IMR-90 (cell line): Measurements from ENCODE around the gene ZDHHC7. TPM values are rescaled to one million over a fixed set of nuclear protein-coding genes. Genes with fewer than 3 reads are reported as not detected.

Source experiments
- ATAC-seq: fragments of 200-7000 bp; cut with Tn5 transposase; 2 replicates; pipeline ENCODE4 v1.9.1; 2020; ENCODE audit warnings: low read depth, mild to moderate bottlenecking, moderate library complexity
- BruUV-seq: library from RNA; stranded (reverse); fragments of 400-500 nt; replicated peaks from 2 replicates; lab custom pipeline; 2021; lab: Mats Ljungman, UMichigan
- CTCF ChIA-PET: fragments of 300-600 bp; formaldehyde crosslinking; extraction: SDS; loops from one replicate; lab custom pipeline; 2021; ENCODE audit warnings: antibody characterized with exemption; lab: Yijun Ruan, JAX
- POLR2A ChIA-PET: fragments of 300-600 bp; sonication (Branson Sonifier 250); formaldehyde crosslinking; loops from one replicate; lab custom pipeline; 2022; ENCODE audit warnings: antibody characterized with exemption; ENCODE audit not compliant: unreplicated experiment; lab: Charles Lee
- DNase-seq: peaks from one replicate; pipeline ENCODE4 v3.0.0; 2013
- H2AFZ ChIP-seq: replicated peaks from 2 replicates; pipeline ENCODE3; 2013; ENCODE audit warnings: low read length, mild to moderate bottlenecking; ENCODE audit not compliant: poor library complexity
- H2AK5ac ChIP-seq: 2 replicates; pipeline ENCODE4 v1.6.1; 2013; ENCODE audit warnings: low read depth, low read length, inconsistent platforms
- H2AK9ac ChIP-seq: replicated peaks from 2 replicates; pipeline ENCODE3; 2013; ENCODE audit warnings: mild to moderate bottlenecking, low read depth, low read length, moderate library complexity; ENCODE audit not compliant: poor library complexity
- H2BK120ac ChIP-seq: 2 replicates; pipeline ENCODE4 v1.6.1; 2013; ENCODE audit warnings: low read depth, low read length, inconsistent platforms
- H2BK15ac ChIP-seq: 3 replicates; pipeline ENCODE4 v1.6.1; 2013; ENCODE audit warnings: low read depth, low read length, inconsistent platforms
- H2BK20ac ChIP-seq: 2 replicates; pipeline ENCODE4 v1.6.1; 2013; ENCODE audit warnings: low read depth, mild to moderate bottlenecking, inconsistent platforms, low read length, moderate library complexity
- H2BK5ac ChIP-seq: 2 replicates; pipeline ENCODE4 v1.6.1; 2013; ENCODE audit warnings: mild to moderate bottlenecking, low read depth, low read length, inconsistent platforms; ENCODE audit not compliant: poor library complexity, severe bottlenecking
- H3K14ac ChIP-seq: replicated peaks from 2 replicates; pipeline ENCODE4 v1.6.1; 2013; ENCODE audit warnings: low read depth, low read length, inconsistent platforms
- H3K18ac ChIP-seq: 2 replicates; pipeline ENCODE4 v1.6.1; 2013; ENCODE audit warnings: low read depth, low read length, control low read depth
- H3K23ac ChIP-seq: 2 replicates; pipeline ENCODE4 v1.6.1; 2013; ENCODE audit warnings: low read depth, low read length, inconsistent platforms
- H3K27ac ChIP-seq: 2 replicates; pipeline ENCODE4 v1.5.1; 2013; ENCODE audit warnings: mild to moderate bottlenecking, control low read depth, low read length; ENCODE audit not compliant: insufficient read depth
- H3K27me3 ChIP-seq: 2 replicates; pipeline ENCODE4 v1.6.1; 2013; ENCODE audit warnings: low read length; ENCODE audit not compliant: control insufficient read depth, insufficient read depth
- H3K36me3 ChIP-seq: 2 replicates; pipeline ENCODE4 v1.6.1; 2013; ENCODE audit warnings: low read length, mixed read lengths; ENCODE audit not compliant: control insufficient read depth, insufficient read depth
- H3K4ac ChIP-seq: 2 replicates; pipeline ENCODE4 v1.6.1; 2013; ENCODE audit warnings: low read depth, low read length, inconsistent platforms
- H3K4me1 ChIP-seq: 2 replicates; pipeline ENCODE4 v1.6.1; 2013; ENCODE audit warnings: low read length, mixed read lengths; ENCODE audit not compliant: control insufficient read depth, insufficient read depth
- H3K4me2 ChIP-seq: 2 replicates; pipeline ENCODE4 v1.6.1; 2013; ENCODE audit warnings: low read depth, mild to moderate bottlenecking, control low read depth, low read length, moderate library complexity
- H3K4me3 ChIP-seq: 2 replicates; pipeline ENCODE4 v1.5.1; 2013; ENCODE audit warnings: low read depth, mild to moderate bottlenecking, control low read depth, low read length, moderate library complexity; ENCODE audit not compliant: insufficient read depth
- H3K56ac ChIP-seq: 2 replicates; pipeline ENCODE4 v1.6.1; 2013; ENCODE audit warnings: low read length, inconsistent platforms; ENCODE audit not compliant: insufficient read depth; ENCODE audit errors: extremely low read depth
- H3K79me1 ChIP-seq, 2 experiments: 2 replicates each; pipeline ENCODE4 v1.6.1; 2013; ENCODE audit warnings: low read length in 2 of 2, inconsistent platforms in 1 of 2, low read depth in 1 of 2
- H3K9ac ChIP-seq: 2 replicates; pipeline ENCODE4 v1.6.1; 2013; ENCODE audit warnings: low read depth, low read length, control low read depth
- H3K9me1 ChIP-seq: 2 replicates; pipeline ENCODE4 v1.6.1; 2013; ENCODE audit warnings: low read length, inconsistent platforms; ENCODE audit not compliant: insufficient read depth
- H3K9me3 ChIP-seq: 2 replicates; pipeline ENCODE4 v1.6.1; 2013; ENCODE audit warnings: low read length; ENCODE audit not compliant: control insufficient read depth, insufficient read depth
- H4K20me1 ChIP-seq: 2 replicates; pipeline ENCODE4 v1.6.1; 2013; ENCODE audit warnings: low read length, inconsistent platforms; ENCODE audit not compliant: insufficient read depth
- H4K5ac ChIP-seq: 2 replicates; pipeline ENCODE4 v1.6.1; 2013; ENCODE audit warnings: mild to moderate bottlenecking, low read depth, low read length, control low read depth
- H4K8ac ChIP-seq, 2 experiments: 2 replicates each; pipeline ENCODE4 v1.6.1; 2013; ENCODE audit warnings: low read depth in 2 of 2, low read length in 2 of 2, control low read depth in 1 of 2, inconsistent platforms in 1 of 2
- H4K91ac ChIP-seq: 2 replicates; pipeline ENCODE4 v1.6.1; 2013; ENCODE audit warnings: low read depth, low read length, inconsistent platforms; ENCODE audit not compliant: insufficient read depth
- BHLHE40 ChIP-seq: fragments of 150-350 bp; IDR thresholded peaks from 2 replicates; pipeline ENCODE4 v1.6.1; 2016; ENCODE audit warnings: mild to moderate bottlenecking, low read depth, low read length
- CEBPB ChIP-seq: IDR thresholded peaks from 2 replicates; pipeline ENCODE4 v1.6.1; 2012; ENCODE audit warnings: low read depth, low read length, improper control_type of control experiment
- CHD1 ChIP-seq: IDR thresholded peaks from 2 replicates; pipeline ENCODE4 v1.6.1; 2012; ENCODE audit warnings: low read depth, low read length, improper control_type of control experiment
- FOS ChIP-seq: fragments of 150-350 bp; IDR thresholded peaks from 2 replicates; pipeline ENCODE4 v1.6.1; 2016; ENCODE audit warnings: low read depth, low read length
- MAZ ChIP-seq: IDR thresholded peaks from 2 replicates; pipeline ENCODE4 v1.6.1; 2012; ENCODE audit warnings: low read depth, mild to moderate bottlenecking, low read length, improper control_type of control experiment, moderate library complexity, borderline replicate concordance
- MXI1 ChIP-seq: IDR thresholded peaks from 2 replicates; pipeline ENCODE4 v1.6.1; 2012; ENCODE audit warnings: low read depth, mild to moderate bottlenecking, low read length, moderate library complexity, borderline replicate concordance
- NFE2L2 ChIP-seq: fragments of 150-350 bp; IDR thresholded peaks from 2 replicates; pipeline ENCODE4 v1.6.1; 2016; ENCODE audit warnings: low read depth, mild to moderate bottlenecking, low read length
- POLR2A ChIP-seq: IDR thresholded peaks from 2 replicates; pipeline ENCODE4 v1.6.1; 2012; ENCODE audit warnings: mild to moderate bottlenecking, low read depth, low read length
- RAD21 ChIP-seq: IDR thresholded peaks from 2 replicates; pipeline ENCODE4 v1.6.1; 2012; ENCODE audit warnings: low read length, improper control_type of control experiment
- RCOR1 ChIP-seq: IDR thresholded peaks from 2 replicates; pipeline ENCODE4 v1.6.1; 2012; ENCODE audit warnings: mild to moderate bottlenecking, low read length, improper control_type of control experiment; ENCODE audit not compliant: insufficient replicate concordance
- RFX5 ChIP-seq: IDR thresholded peaks from 2 replicates; pipeline ENCODE4 v1.8.0; 2012; ENCODE audit warnings: low read depth, mild to moderate bottlenecking, low read length, moderate library complexity
- SMC3 ChIP-seq: fragments of 150-350 bp; IDR thresholded peaks from 2 replicates; pipeline ENCODE4 v1.6.1; 2016; ENCODE audit warnings: low read depth, mild to moderate bottlenecking, antibody characterized with exemption, low read length, moderate library complexity
- WGBS, 2 experiments: methylation state at CpG; one replicate each; pipeline versions ENCODE4 v1.1.5 to v1.1.7; 2013; ENCODE audit warnings: missing lambda C conversion rate in 2 of 2; ENCODE audit not compliant: insufficient read length in 1 of 2; ENCODE audit errors: extremely low coverage in 2 of 2; 5-methylcytosine and 5-hydroxymethylcytosine counted together
- dilution Hi-C: fragments of 300-500 bp; cut with HindIII; formaldehyde crosslinking; loops from one replicate; pipeline ENCODE4 v1.14.3; 2018; ENCODE audit warnings: low sequenced_read_pairs; ENCODE audit not compliant: unreplicated experiment
- in situ Hi-C: fragments of 300-500 bp; cut with MboI; formaldehyde crosslinking; loops from 3 replicates; pipeline ENCODE4 v1.14.3; 2019; ENCODE audit warnings: low sequenced_read_pairs, inconsistent platforms, mixed read lengths
- intact Hi-C: fragments of 100-400 bp; cut with micrococcal nuclease; formaldehyde crosslinking; loops from 2 replicates; pipeline ENCODE4 v1.10.0; 2022
- polyA plus RNA-seq, 3 experiments: library from polyadenylated mRNA; depleted of rRNA; stranded (reverse); fragments of >200 nt; gene quantifications; 2 replicates each; pipeline ENCODE4 v1.2.3, GENCODE V29; 2012; ENCODE audit warnings: low replicate concordance in 1 of 3
- total RNA-seq: library from RNA; depleted of rRNA; stranded (reverse); fragments of >200 nt; gene quantifications from 2 replicates; pipeline ENCODE4 v1.2.3, GENCODE V29; 2012
- TF ChIP-seq, protein P1 (sequence below): conservative IDR thresholded peaks from 2 replicates; pipeline ENCODE4 v1.5.1; 2012; ENCODE audit warnings: mild to moderate bottlenecking, low read depth, low read length, improper control_type of control experiment
- TF ChIP-seq, protein P2 (sequence below): fragments of 150-350 bp; IDR thresholded peaks from 2 replicates; pipeline ENCODE4 v1.6.1; 2017; ENCODE audit warnings: mild to moderate bottlenecking, antibody characterized with exemption, low read length, low read depth
- TF ChIP-seq, protein P3 (sequence below): fragments of 150-350 bp; IDR thresholded peaks from 2 replicates; pipeline ENCODE4 v1.6.1; 2016; ENCODE audit warnings: low read depth, mild to moderate bottlenecking, low read length, moderate library complexity, borderline replicate concordance

Gene ZDHHC7
- total and polyA plus RNA-seq, 2 of the 4 experiments (the other 2 are of a cell fraction) = 80.1 to 97.1 TPM

DNA sequence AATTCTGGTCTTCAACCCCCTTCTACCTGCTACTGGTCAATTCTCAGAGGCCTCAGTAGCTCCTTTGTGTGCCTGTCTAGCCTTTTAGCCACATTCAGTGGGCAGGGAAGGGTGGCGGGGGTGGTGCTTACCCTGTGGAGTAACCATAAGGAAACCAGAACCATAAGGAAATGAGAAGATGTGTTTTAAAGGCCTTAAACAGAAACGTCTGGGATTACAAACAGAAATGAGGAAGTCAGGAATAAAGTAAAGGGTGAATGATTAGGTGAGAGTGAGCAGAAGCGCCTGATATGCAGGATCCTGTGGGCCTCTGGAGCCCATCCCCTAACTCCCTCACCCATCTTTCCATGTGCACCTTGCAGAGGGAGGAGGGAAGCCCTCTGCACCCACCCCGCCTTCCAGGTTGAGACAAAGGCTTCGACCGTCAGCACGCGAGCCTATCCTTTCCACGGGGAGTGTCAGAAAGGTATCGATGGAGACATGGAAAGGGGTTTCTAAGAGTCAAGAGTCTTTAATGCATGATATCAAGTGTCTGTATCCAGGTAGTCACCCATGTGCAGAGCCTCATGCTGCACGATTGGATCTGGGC lies 36.6 kb upstream of the ZDHHC7 start:
- Histone ChIP-seq H4K5ac (no peak overlapping the region), H3K9ac (no peak overlapping the region), H3K9me3 (no peaks in the 10 kb centered on the region), H3K27ac (no peak overlapping the region), H2BK5ac (no peak overlapping the region), H2AK9ac (no peak overlapping the region), H3K23ac (no peak overlapping the region), H3K27me3 (0 out of 2 replicates have a peak, but pooled peaks cover 1% of the 10 kb centered on the region), H3K14ac (no peak overlapping the region), H4K8ac (no peak overlapping the region), H3K36me3 (peaks cover 5% of the 10 kb centered on the region; the same call in 1 of the 2 replicates), H4K20me1 (peaks cover 10% of the 10 kb centered on the region), H3K4me3 (no peak overlapping the region), H3K4ac (no peak overlapping the region), H2AFZ (no peak overlapping the region), H3K9me1 (no peaks in the 10 kb centered on the region; the same call in none of the 2 replicates), H3K56ac (no peak overlapping the region), H2BK15ac (no peak overlapping the region), H4K91ac (no peak overlapping the region), H3K4me2 (no peak overlapping the region), H3K18ac (no peak overlapping the region), H3K4me1 (peaks cover 5% of the 10 kb centered on the region), H2AK5ac (no peak overlapping the region), H3K79me1 (peaks cover 0 to 17% of the 10 kb centered on the region in 2 experiments; a peak in 3 of 4 replicates), H2BK120ac (no peak overlapping the region), H2BK20ac (no peak overlapping the region)
- no TSS peak for BruUV-seq
- in situ Hi-C loops = no loop called here
- ChIA-PET POLR2A (no interaction called here), CTCF (interaction anchor here (1.0 kb wide), 1 partner anchor 76 kb away, joined by 3 read pairs; no protein-coding TSS in a partner anchor)
- no peak for ATAC-seq
- DNase-seq = no peak
- no CpG with 5 or more reads among the region's 11 CpGs for WGBS, 2 experiments
- TF ChIP-seq RCOR1 (no peak), POLR2A (no peak), BHLHE40 (no peak), SMC3 (no peak), CHD1 (no peak), MXI1 (no peak), RAD21 (no peak), RFX5 (no peak), CEBPB (no peak), FOS (no peak), MAZ (no peak), NFE2L2 (no peak)
- TF ChIP-seq, protein P1, sequence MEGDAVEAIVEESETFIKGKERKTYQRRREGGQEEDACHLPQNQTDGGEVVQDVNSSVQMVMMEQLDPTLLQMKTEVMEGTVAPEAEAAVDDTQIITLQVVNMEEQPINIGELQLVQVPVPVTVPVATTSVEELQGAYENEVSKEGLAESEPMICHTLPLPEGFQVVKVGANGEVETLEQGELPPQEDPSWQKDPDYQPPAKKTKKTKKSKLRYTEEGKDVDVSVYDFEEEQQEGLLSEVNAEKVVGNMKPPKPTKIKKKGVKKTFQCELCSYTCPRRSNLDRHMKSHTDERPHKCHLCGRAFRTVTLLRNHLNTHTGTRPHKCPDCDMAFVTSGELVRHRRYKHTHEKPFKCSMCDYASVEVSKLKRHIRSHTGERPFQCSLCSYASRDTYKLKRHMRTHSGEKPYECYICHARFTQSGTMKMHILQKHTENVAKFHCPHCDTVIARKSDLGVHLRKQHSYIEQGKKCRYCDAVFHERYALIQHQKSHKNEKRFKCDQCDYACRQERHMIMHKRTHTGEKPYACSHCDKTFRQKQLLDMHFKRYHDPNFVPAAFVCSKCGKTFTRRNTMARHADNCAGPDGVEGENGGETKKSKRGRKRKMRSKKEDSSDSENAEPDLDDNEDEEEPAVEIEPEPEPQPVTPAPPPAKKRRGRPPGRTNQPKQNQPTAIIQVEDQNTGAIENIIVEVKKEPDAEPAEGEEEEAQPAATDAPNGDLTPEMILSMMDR = no peak
- TF ChIP-seq, protein P2, sequence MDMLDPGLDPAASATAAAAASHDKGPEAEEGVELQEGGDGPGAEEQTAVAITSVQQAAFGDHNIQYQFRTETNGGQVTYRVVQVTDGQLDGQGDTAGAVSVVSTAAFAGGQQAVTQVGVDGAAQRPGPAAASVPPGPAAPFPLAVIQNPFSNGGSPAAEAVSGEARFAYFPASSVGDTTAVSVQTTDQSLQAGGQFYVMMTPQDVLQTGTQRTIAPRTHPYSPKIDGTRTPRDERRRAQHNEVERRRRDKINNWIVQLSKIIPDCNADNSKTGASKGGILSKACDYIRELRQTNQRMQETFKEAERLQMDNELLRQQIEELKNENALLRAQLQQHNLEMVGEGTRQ = no peak
- TF ChIP-seq, protein P3, sequence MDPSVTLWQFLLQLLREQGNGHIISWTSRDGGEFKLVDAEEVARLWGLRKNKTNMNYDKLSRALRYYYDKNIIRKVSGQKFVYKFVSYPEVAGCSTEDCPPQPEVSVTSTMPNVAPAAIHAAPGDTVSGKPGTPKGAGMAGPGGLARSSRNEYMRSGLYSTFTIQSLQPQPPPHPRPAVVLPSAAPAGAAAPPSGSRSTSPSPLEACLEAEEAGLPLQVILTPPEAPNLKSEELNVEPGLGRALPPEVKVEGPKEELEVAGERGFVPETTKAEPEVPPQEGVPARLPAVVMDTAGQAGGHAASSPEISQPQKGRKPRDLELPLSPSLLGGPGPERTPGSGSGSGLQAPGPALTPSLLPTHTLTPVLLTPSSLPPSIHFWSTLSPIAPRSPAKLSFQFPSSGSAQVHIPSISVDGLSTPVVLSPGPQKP = no peak
- intact Hi-C loops = no loop called here
- dilution Hi-C loops = no loop called here
